Measurements from ENCODE around the gene PRDX1. TPM values are rescaled to one million over a fixed set of nuclear protein-coding genes. Genes with fewer than 3 reads are reported as not detected.

The PRDX1 gene
- total and polyA plus RNA-seq, 2 of the 8 experiments (the other 6 are each of a cell fraction or from before 2014, with no cell fraction given), result 1,165 to 1,418 TPM

DNA sequence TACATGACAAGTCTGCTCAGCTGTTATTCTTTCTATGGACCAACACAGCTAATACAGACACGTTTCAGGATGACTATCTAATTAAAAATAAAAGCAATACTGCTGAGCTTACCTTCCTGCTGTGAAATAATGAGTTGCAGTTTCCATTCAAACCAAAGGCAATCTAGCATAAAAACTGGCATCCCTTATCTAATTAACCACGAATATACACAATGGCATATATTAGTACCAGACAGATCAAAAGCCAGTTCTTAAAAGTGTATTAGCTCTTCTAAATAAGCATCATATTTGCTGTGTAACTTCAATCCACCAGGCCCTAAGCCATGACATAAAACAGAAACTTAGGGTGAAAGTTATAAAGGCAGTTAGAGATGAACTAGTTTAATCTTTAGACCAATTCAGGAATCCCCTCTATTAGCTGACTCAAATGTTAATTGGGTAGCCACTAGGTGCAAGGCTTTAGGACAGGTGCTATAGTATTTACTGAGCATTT, 51.3 kb downstream of the PRDX1 start:
- Histone ChIP-seq H3K79me1 (ENCODE audit: low read depth, low read length) (no peaks in the 10 kb centered on the region), H3K18ac (ENCODE audit: extremely low read depth, low read length) (no peak overlapping the region), H4K91ac (replicated peaks; ENCODE audit: insufficient read length, low read length) (no peak overlapping the region), H3K27ac (ENCODE audit: low read depth, low read length) (no peak overlapping the region), H3K4me3 (ENCODE audit: extremely low read depth in 1 of 4, insufficient read depth in 2 of 4, low read depth in 3 of 4, low read length in 4 of 4) (no peak overlapping the region), H2BK12ac (ENCODE audit: low read depth, low read length) (no peak overlapping the region), H3K9ac (replicated peaks in 1 of 4; ENCODE audit: extremely low read depth in 1 of 4, low read depth in 3 of 4, low read length in 3 of 4) (no peak overlapping the region), H2BK15ac (ENCODE audit: low read length) (no peak overlapping the region), H3K23ac (ENCODE audit: insufficient read length) (no peak overlapping the region), H3K4ac (replicated peaks; ENCODE audit: insufficient read length, low read depth, low read length) (no peak overlapping the region), H3K56ac (replicated peaks; ENCODE audit: insufficient read length, low read depth, low read length) (no peak overlapping the region), H3K4me2 (ENCODE audit: insufficient read depth in 1 of 2, low read depth in 2 of 2, low read length in 2 of 2) (no peak overlapping the region), H4K5ac (ENCODE audit: insufficient read length, low read depth, low read length) (no peak overlapping the region), H2BK5ac (ENCODE audit: low read depth, low read length) (no peak overlapping the region), H3K27me3 (replicated peaks in 1 of 4; ENCODE audit: control insufficient read depth in 3 of 4, extremely low read depth in 1 of 4, insufficient read depth in 3 of 4, low read length in 3 of 4) (no peaks in the 10 kb centered on the region), H3K14ac (ENCODE audit: insufficient read length) (no peak overlapping the region), H3K4me1 (replicated peaks in 1 of 4; ENCODE audit: control insufficient read depth in 3 of 4, insufficient read depth in 4 of 4, low read length in 3 of 4) (no peaks in the 10 kb centered on the region), H3K23me2 (ENCODE audit: low read depth, low read length) (no peaks in the 10 kb centered on the region), H2BK120ac (replicated peaks; ENCODE audit: low read depth, low read length) (no peak overlapping the region), H4K20me1 (replicated peaks in 1 of 2; ENCODE audit: control insufficient read depth in 1 of 2, insufficient read depth in 2 of 2, low read length in 2 of 2) (no peaks in the 10 kb centered on the region), H2AFZ (ENCODE audit: low read length) (no peak overlapping the region), H3K9me3 (ENCODE audit: insufficient read depth in 2 of 2, low read depth in 1 of 2, low read length in 1 of 2) (no peaks in the 10 kb centered on the region), H3K79me2 (ENCODE audit: control insufficient read depth in 1 of 2, insufficient read depth in 2 of 2, low read length in 2 of 2) (0 out of 4 replicates have a peak, but pooled peaks cover 0 to 2% of the 10 kb centered on the region in 2 experiments), H2BK20ac (ENCODE audit: low read length) (no peak overlapping the region), H4K8ac (ENCODE audit: extremely low read depth, insufficient read depth, low read length) (no peak overlapping the region), H2AK5ac (ENCODE audit: low read depth, low read length) (no peak overlapping the region), H3K36me3 (ENCODE audit: control insufficient read depth in 2 of 4, insufficient read depth in 4 of 4, low read length in 3 of 4) (no peaks in the 10 kb centered on the region)
- DNase-seq (ENCODE audit: low read depth in 1 of 2, low spot score in 2 of 2) (no peak), FAIRE-seq (no peak)
- CTCF ChIA-PET (ENCODE audit: partially characterized antibody), result interaction anchor here (1.4 to 1.9 kb wide), 3 partner anchors 22 to 105 kb away, joined by 3 to 5 read pairs (median 5); no protein-coding TSS in a partner anchor
- POLR2A ChIA-PET (ENCODE audit: partially characterized antibody), result no interaction called here
- TF ChIP-seq TAF7 (optimal IDR thresholded peaks at IDR 0.05; ENCODE audit: borderline replicate concordance, low read depth, low read length) (no peak), SP1 (IDR thresholded peaks at IDR 0.05; ENCODE audit: low read depth, low read length) (no peak), JUND (IDR thresholded peaks at IDR 0.05; ENCODE audit: low read length) (no peak), MAFK (IDR thresholded peaks at IDR 0.05; ENCODE audit: low read depth, low read length) (no peak), CHD2 (IDR thresholded peaks at IDR 0.05; ENCODE audit: low read length) (no peak), SIRT6 (IDR thresholded peaks at IDR 0.05; ENCODE audit: low read length) (no peak), RFX5 (IDR thresholded peaks at IDR 0.05; ENCODE audit: borderline replicate concordance, low read depth, low read length) (no peak), TAF1 (IDR thresholded peaks at IDR 0.05; ENCODE audit: low read depth, low read length) (no peak), EZH2 (IDR thresholded peaks at IDR 0.05; ENCODE audit: low read depth, low read length, severe bottlenecking) (no peak), CBX8 (IDR thresholded peaks at IDR 0.05; ENCODE audit: borderline replicate concordance, low read depth, low read length) (no peak)
- WGBS, 2 experiments (ENCODE audit: extremely low coverage in 1 of 2, insufficient coverage in 1 of 2, insufficient read length in 1 of 2, insufficient replicate concordance in 2 of 2, low coverage in 1 of 2, low lambda C conversion rate in 2 of 2, missing lambda C conversion rate in 1 of 2), result 78% methylated on average over 2 of the region's 2 CpGs; no CpG with 5 or more reads in 1 of the 2 experiments

Measured in H1 (cell line).